Neural cell (in vitro differentiated cells): Measurements from ENCODE around the gene SH3TC1. TPM values are rescaled to one million over a fixed set of nuclear protein-coding genes. Genes with fewer than 3 reads are reported as not detected.
A peak's percentile ranks its signal among the peaks of the same experiment; 100 is the strongest.

ENCODE experiments used
- H2AFZ ChIP-seq: fragments of 200-600, 300-800 bp; sonication (generic), shearing (Covaris generic); 2 replicates; pipeline ENCODE4 v1.6.0; 2014; ENCODE audit warnings: low read depth, mild to moderate bottlenecking, antibody characterized with exemption, low read length, moderate library complexity
- H3F3A ChIP-seq: fragments of 200-600 bp; shearing (Covaris generic); 2 replicates; pipeline ENCODE4 v1.6.1; 2016; ENCODE audit warnings: mild to moderate bottlenecking, moderate library complexity, mixed read lengths, antibody characterized with exemption, low read length; ENCODE audit not compliant: insufficient read depth, poor library complexity, severe bottlenecking
- H3K27ac ChIP-seq: fragments of 200-600, 300-800 bp; sonication (generic), shearing (Covaris generic); 2 replicates; pipeline ENCODE4 v1.5.1; 2014; ENCODE audit warnings: mild to moderate bottlenecking, low read length, moderate library complexity
- H3K27me3 ChIP-seq: fragments of 300-800, 200-600 bp; sonication (generic), shearing (Covaris generic); 2 replicates; pipeline ENCODE4 v1.6.0; 2014; ENCODE audit warnings: mild to moderate bottlenecking, low read depth, low read length, moderate library complexity; ENCODE audit not compliant: insufficient read depth
- H3K36me3 ChIP-seq: fragments of 300-800, 200-600 bp; sonication (generic), shearing (Covaris generic); 2 replicates; pipeline ENCODE4 v1.5.1; 2014; ENCODE audit warnings: mild to moderate bottlenecking, antibody characterized with exemption, low read length, moderate library complexity; ENCODE audit not compliant: insufficient read depth
- H3K4me2 ChIP-seq: fragments of 300-800, 200-600 bp; sonication (generic), shearing (Covaris generic); 2 replicates; pipeline ENCODE4 v1.6.0; 2014; ENCODE audit warnings: mild to moderate bottlenecking, low read length
- H3K4me3 ChIP-seq: fragments of 300-800, 200-600 bp; sonication (generic), shearing (Covaris generic); 2 replicates; pipeline ENCODE4 v1.5.1; 2014; ENCODE audit warnings: mild to moderate bottlenecking, low read length, moderate library complexity
- H3K79me2 ChIP-seq: fragments of 200-600 bp; shearing (Covaris generic); replicated peaks from 2 replicates; pipeline ENCODE4 v1.6.0; 2014; ENCODE audit warnings: mild to moderate bottlenecking, low read length, moderate library complexity; ENCODE audit not compliant: insufficient read depth
- H3K9ac ChIP-seq: fragments of 300-800, 200-600 bp; sonication (generic), shearing (Covaris generic); 2 replicates; pipeline ENCODE4 v1.6.1; 2016; ENCODE audit warnings: mild to moderate bottlenecking, low read length, mixed read lengths
- H3K9me2 ChIP-seq: fragments of 200-600 bp; shearing (Covaris generic); 2 replicates; pipeline ENCODE4 v1.6.1; 2016; ENCODE audit warnings: mild to moderate bottlenecking, low read length, mixed read lengths; ENCODE audit not compliant: insufficient read depth
- H3K9me3 ChIP-seq: fragments of 200-600, 300-800 bp; sonication (generic), shearing (Covaris generic); 2 replicates; pipeline ENCODE4 v1.6.1; 2016; ENCODE audit warnings: mild to moderate bottlenecking, mixed run types, low read length, moderate library complexity, mixed read lengths
- H4K20me1 ChIP-seq: fragments of 200-600 bp; shearing (Covaris generic); 2 replicates; pipeline ENCODE4 v1.6.1; 2016; ENCODE audit warnings: mild to moderate bottlenecking, mixed run types; ENCODE audit not compliant: insufficient read depth
- CTCF ChIP-seq: fragments of 450-650 bp; IDR thresholded peaks from 2 replicates; pipeline ENCODE4 v1.5.1; 2014; ENCODE audit warnings: antibody characterized with exemption, mild to moderate bottlenecking, moderate library complexity; ENCODE audit not compliant: poor library complexity, severe bottlenecking
- EP300 ChIP-seq: fragments of 450-650 bp; conservative IDR thresholded peaks from 2 replicates; pipeline ENCODE4 v1.6.1; 2014; ENCODE audit warnings: antibody characterized with exemption, mild to moderate bottlenecking, moderate library complexity; ENCODE audit not compliant: poor library complexity, severe bottlenecking
- EZH2 ChIP-seq: fragments of 200-600, 300-800 bp; shearing (Covaris generic), sonication (generic); IDR thresholded peaks from 2 replicates; pipeline ENCODE4 v1.6.1; 2014; ENCODE audit warnings: antibody characterized with exemption, low read length, borderline replicate concordance, mild to moderate bottlenecking; ENCODE audit not compliant: insufficient read depth, poor library complexity, severe bottlenecking
- MXI1 ChIP-seq: fragments of 450-650 bp; conservative IDR thresholded peaks from 2 replicates; pipeline ENCODE4 v1.6.1; 2014; ENCODE audit warnings: antibody characterized with exemption, mild to moderate bottlenecking; ENCODE audit not compliant: poor library complexity, severe bottlenecking
- POLR2AphosphoS5 ChIP-seq: IDR thresholded peaks from 2 replicates; pipeline ENCODE4 v1.6.1; 2012
- RAD21 ChIP-seq: fragments of 450-650 bp; conservative IDR thresholded peaks from 2 replicates; pipeline ENCODE4 v1.6.1; 2014; ENCODE audit warnings: antibody characterized with exemption, mild to moderate bottlenecking, moderate library complexity
- REST ChIP-seq: IDR thresholded peaks from 2 replicates; pipeline ENCODE4 v1.6.1; 2012; ENCODE audit warnings: borderline replicate concordance
- SMC3 ChIP-seq: fragments of 450-650 bp; conservative IDR thresholded peaks from 2 replicates; pipeline ENCODE4 v1.6.1; 2014; ENCODE audit warnings: antibody characterized with exemption, mild to moderate bottlenecking, moderate library complexity; ENCODE audit not compliant: poor library complexity
- TAF1 ChIP-seq: IDR thresholded peaks from 2 replicates; pipeline ENCODE4 v1.6.1; 2012; ENCODE audit warnings: low read depth
- polyA plus RNA-seq: library from polyadenylated mRNA; depleted of rRNA; stranded (reverse); fragments of >200 nt; gene quantifications from 2 replicates; pipeline ENCODE4 v1.2.3, GENCODE V29; 2014

The SH3TC1 gene
- polyA plus RNA-seq, 1 donor from 2014 or later, result not detected

GRCh38 chr4:8257854-8258253, 58.8 kb downstream of the SH3TC1 start:
- Histone ChIP-seq H3K79me2 (no peaks in the 10 kb centered on the region), H3F3A (no peaks in the 10 kb centered on the region), H3K27ac (peak overlapping the region; percentile 33), H3K9me3 (no peaks in the 10 kb centered on the region), H3K27me3 (no peaks in the 10 kb centered on the region), H3K9ac (no peak overlapping the region), H3K9me2 (no peaks in the 10 kb centered on the region), H2AFZ (no peak overlapping the region), H3K36me3 (no peaks in the 10 kb centered on the region), H3K4me2 (no peak overlapping the region), H3K4me3 (no peak overlapping the region), H4K20me1 (no peaks in the 10 kb centered on the region)
- TF ChIP-seq REST (no peak), RAD21 (no peak), TAF1 (no peak), CTCF (no peak), EZH2 (no peak), EP300 (no peak), POLR2AphosphoS5 (no peak), MXI1 (no peak), SMC3 (no peak)

GRCh38 chr4:8258552-8259212, 59.6 kb downstream of the SH3TC1 start:
- Histone ChIP-seq H3K27me3 (no peaks in the 10 kb centered on the region), H3K27ac (peak overlapping the region; percentile 33), H3K9ac (no peak overlapping the region), H3K4me2 (no peak overlapping the region), H3K4me3 (no peak overlapping the region), H4K20me1 (no peaks in the 10 kb centered on the region), H3K9me2 (no peaks in the 10 kb centered on the region), H3K9me3 (no peaks in the 10 kb centered on the region), H3F3A (no peaks in the 10 kb centered on the region), H3K79me2 (no peaks in the 10 kb centered on the region), H3K36me3 (no peaks in the 10 kb centered on the region), H2AFZ (no peak overlapping the region)
- TF ChIP-seq RAD21, result peak; percentile 13
- no peak for TF ChIP-seq CTCF
- no peak for TF ChIP-seq MXI1
- TF ChIP-seq EP300, result peak; percentile 16
- TF ChIP-seq POLR2AphosphoS5, result peak; percentile 41
- no peak for TF ChIP-seq EZH2
- no peak for TF ChIP-seq SMC3
- TF ChIP-seq TAF1, result no peak
- TF ChIP-seq REST, result no peak
